Renal cortical epithelial cell (primary cell): ENCODE data around the gene C18orf32. TPM values are rescaled to one million over a fixed set of nuclear protein-coding genes. Genes with fewer than 3 reads are reported as not detected.
A peak's percentile ranks its signal among the peaks of the same experiment; 100 is the strongest.
"Not testable (repeated sequence)": the region's sequence is repeated elsewhere in the genome, so short reads cannot be mapped to it uniquely, and the experiment has no call there.

ENCODE experiments used
- DNase-seq: peaks from one replicate; pipeline ENCODE4 v3.0.0-alpha.2; 2011; ENCODE audit warnings: low read depth
- total RNA-seq: library from RNA; depleted of rRNA; stranded (reverse); fragments of >200 nt; gene quantifications from 2 replicates; pipeline ENCODE4 v1.2.3, GENCODE V29; 2014

C18orf32 gene
- total RNA-seq, 1 donor from 2014 or later: 42.2 TPM

DNA sequence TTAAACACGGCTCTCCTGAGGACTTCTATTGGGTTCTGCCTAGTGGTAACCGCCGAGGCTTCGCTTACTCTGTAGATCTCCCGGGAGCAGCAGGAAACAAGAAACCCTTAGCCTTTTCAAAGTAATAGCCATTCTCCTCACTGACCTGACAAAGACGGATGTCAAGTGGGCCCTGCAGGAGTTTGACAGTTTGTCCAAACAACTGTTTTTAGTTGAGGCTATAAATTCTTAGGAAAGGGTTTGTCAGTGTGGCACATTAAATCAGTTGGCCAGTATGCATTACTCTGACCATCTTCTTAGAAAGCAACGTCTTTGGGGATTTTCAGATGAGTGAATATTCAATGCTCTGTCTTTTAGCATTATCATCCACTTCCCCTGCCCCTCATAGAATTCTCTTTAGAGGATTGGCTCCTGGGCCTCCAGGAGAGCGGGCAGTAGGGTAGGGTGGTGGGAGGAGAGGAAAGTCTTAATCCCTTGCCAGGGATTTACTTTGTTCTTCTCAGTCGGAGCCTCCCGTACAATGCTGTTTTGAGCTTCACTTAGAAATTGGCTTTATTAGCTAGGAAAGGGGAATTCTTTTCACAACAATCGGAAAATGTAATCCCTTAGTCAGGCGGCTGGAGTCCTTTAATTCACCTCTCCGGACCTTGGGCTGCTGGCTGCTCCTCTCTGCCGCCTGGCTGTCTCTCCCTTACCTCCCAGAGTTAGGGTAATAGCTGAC lies 13.3 kb upstream of the C18orf32 start:
- DNase-seq: no peak

DNA sequence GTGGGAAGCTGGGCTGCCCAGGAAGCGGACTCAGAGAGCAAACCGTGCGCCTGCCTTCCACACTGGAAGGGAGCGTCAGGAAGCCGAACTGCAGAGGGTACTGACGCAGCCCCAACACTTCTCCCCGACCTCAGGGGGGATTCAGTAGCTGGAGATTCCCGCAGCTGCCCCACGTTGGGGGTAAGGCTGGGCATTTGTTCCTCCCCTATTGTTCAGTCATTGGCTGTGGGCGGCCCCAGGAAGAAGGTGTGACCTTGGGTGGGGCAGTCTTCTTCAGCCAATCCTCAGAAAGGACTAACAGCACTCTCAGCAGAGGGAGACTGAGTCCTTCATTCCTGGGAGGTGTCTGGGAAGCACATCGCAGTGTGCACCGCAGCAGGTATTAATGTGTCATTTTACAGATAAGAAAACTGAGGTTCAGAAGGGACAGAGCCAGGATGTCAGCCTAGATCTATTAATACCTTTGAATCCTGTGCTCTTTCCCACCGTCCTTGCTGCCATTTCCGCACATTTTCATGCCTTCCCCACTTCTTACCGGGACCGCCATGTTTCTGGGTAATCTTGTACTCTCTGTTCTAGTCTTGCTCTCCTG lies 12.1 kb upstream of the C18orf32 start:
- DNase-seq: no peak

DNA sequence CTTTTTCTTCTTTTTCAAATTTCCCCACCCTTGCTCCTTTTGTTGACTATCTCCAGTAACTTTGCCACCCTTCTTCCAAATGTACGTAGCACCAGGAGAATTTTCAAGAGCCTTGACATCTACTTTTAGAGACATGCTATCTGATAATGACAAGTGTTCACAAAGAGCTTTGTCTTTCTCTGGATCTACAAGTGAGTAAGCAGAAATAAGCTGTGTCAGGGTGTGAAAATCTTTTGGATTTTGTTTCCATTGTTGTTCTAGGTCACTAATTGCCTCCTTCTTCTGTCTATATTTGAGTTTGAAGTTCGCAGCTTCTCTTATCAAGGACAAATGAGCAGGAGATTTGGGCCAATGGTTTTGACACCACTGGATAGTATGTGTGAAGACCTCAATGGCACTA lies 8.4 kb upstream of the C18orf32 start:
- no peak for DNase-seq

DNA sequence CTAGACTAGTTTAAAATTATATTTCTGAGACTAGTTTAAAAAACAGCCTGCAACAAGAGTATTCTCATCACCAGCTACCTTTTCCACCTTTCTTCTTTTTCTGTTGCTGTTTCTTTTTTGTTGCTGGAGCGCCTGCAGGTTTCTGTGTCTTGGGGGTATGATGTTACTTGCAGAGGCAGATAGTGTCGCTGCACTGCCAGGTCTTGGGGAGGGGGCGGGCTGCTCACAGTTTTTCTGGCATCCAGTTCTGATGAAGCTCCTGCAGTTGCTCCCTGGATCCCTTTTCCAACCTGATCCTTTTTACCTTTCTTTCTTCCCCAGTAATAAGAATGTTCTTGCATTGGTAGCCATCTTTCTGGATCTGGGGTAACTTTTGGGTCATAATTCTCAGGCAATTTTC lies 8.0 kb upstream of the C18orf32 start:
- DNase-seq: no peak

DNA sequence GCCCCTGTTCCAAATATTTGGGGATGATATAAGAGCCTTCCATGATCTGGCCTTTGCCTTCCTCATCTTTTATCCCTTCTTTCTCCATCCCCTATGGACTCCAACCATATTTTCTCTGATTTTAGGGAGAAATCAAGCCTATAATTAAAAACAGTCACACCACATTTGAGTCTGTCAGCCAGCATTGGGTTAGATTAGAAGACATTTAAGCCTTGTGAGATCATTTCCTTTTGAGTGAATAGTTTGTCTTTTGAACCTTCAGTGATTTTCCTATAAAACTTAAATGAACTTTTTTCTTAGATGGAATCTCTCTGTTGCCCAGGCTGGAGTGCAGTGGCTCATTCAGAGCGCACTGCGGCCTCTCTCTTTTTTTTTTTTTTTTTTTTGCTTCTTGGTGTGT lies 7.6 kb upstream of the C18orf32 start:
- DNase-seq: no peak

DNA sequence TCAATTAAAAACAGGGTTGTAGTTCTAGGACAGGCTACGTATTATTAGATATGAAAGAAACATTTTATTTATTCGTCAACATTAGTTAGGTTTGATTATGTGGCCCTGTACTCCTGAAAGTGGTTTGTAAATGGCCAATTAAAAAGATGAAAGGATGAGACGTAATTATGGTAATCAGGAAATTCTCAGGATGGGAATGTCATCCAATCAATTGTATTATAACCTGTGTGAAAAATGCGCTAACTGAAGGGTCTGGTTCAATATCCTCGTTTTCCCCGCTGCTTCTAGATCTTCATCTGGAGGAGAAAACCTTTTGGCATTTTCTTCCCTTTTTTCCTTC lies 5.6 kb upstream of the C18orf32 start:
- no peak for DNase-seq

DNA sequence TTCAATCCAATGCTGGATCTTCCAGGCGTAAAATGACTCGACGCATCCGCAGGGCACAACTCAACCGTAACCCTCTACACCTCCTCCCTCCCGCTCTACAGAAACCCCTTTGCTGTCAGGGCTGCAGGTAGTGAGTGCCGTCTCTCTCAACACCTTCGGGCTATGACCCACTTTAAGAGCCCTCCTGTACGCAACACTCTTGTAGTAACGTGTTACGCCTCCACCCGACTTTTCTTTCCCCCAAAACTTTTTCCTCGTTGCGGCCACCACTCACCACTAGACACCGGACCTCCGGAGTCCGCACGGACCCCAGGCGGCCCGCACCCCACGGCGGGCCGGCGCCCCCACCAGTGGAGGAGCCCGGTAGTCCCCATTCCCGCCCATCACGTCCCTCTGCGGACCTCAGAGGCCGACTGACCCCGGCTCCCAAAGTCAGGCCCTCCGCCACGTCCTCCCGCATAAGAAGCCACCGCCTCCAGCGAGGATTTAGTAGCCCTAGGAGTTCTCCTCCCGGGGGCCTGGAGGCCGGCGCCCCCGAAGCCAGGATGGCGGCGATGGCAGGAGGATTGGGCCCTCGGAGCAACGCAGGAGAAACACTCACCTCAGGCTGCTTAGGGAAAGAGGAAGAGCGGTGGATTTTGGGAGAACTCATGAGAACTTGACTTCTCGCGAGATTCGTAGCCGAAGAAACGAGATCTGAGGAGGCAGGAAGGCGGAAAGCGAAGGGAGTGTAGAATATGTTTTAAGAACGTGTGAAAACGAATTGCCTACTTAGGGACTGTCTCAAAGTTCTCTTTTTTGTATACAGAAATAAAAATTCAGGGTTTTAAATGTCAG lies 5.0 kb upstream of the C18orf32 start, which contains the start of gene RPL17:
RPL17 (minus strand) TSS at position 609 of the 837 bp plus-strand sequence.
- peak; percentile 99 for DNase-seq

DNA sequence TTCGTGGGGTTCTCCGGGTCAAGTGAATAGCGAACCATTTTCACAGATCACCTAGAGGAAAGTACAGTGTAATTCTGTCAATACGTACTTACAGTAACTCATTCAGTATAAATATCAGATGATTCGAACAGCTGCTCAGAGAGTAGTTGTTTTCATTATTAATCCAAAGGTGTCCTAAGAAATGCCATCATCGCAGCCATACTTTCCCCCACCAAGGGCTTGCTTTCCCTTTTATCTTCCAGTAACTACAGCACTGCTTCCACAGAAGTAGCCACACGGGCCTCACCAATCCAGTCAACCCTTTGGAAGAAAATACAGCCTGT lies 4.5 kb upstream of the C18orf32 start:
- no peak for DNase-seq

DNA sequence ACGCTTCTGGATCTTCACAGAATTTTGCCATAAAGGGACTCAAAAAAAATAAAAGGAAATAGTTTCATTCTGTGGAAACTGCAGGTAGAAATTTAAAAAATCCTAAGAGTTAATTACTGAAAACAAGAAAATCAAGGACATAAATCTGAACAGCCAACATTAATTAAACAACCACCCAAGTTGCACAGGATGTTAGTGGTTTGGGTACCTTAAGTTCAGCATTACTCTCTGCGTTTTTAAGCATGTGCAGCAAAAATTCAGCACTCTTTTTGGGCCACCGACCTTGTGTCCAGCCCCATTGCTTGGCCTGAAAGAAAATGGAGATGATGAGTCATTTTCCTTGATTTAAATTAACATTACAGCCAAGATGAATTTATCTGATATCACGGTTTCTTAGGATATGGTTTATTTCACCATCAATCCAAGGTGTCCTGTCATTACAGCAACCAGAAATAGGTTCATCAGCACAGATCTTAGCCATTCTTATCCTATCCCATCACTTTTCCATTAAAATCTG lies 3.3 kb upstream of the C18orf32 start:
- DNase-seq: no peak

DNA sequence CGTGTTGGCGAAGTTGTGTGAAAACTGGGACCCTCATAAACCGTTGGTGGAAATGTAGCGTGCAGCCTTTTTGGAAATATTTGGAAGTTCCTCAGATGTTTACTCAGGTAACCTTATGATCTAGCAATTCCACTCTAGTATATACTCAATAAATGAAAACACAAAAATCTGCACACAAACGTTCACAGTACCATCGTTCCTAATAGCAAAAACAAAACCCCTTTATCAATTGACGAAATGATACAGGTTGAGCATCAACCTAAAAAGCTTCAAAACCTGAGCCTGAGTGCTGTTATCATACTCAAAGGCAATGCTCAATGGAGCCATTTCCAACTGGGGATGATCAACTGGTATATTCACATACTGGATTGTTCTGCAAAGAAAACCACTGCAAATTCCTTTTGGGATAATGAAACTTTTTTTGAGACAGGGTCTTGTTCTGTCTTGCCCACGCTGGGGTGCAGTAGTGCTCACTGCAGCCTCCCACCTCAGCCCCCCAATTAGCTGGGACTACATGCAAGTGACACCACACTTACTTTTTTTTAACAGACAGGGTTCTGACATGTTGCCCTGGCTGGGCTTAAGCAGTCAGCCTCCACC lies 777 bp upstream of the C18orf32 start:
- DNase-seq: no peak

DNA sequence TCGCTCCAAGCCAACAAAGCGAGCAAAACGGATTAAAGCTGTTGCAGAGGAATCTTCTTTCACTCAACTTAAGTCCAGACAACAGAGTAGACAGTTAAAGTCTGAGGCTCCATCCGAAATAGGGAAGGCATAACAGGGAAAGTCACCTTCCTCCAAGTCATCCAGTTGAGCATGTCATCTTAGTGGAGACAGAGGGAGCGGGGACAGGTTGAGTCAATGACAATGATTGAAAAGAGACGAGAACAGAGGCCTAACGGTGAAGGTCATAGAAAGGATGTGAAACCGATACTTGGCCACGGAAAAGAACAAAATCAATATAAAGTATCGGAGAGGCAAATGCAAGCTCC lies 455 bp downstream of the C18orf32 start:
- peak; percentile 22 for DNase-seq

DNA sequence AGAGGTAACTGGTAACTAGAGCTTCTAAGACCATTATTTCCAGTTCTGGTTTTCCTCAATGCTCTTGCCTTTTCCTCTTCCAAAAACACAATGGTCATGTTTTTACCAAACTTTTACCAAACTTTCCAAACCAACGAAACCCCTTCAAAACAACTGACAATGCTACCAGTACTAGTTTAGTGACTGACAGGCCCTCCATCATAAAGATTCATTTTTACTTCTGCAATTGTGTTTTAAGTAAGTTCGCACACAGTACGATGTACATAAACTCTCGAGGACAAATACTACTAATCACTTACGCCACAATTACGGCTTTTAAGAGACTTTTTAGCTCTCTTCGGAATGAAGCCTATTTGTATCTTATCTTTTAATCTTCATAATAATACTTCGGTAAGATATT lies 900 bp downstream of the C18orf32 start:
- no peak for DNase-seq

DNA sequence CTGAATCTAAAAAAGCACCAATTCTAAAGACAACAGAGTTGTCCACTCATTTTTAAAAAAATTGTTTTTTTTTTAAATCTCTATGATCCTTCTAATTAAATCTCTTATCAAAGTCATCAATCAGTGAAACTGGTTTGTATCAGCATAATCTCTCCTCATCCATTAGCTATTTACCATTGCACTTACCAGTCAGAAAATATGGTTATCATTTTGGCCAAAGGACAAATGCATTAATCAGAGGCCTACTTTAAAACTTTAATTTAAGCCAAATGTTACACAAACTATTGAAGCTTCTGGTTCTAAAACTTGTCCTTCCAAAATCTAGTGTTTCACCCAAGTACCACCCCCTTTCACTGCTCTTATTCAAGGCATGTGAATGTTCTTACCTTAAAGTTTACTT lies 3.8 kb downstream of the C18orf32 start:
- no peak for DNase-seq

DNA sequence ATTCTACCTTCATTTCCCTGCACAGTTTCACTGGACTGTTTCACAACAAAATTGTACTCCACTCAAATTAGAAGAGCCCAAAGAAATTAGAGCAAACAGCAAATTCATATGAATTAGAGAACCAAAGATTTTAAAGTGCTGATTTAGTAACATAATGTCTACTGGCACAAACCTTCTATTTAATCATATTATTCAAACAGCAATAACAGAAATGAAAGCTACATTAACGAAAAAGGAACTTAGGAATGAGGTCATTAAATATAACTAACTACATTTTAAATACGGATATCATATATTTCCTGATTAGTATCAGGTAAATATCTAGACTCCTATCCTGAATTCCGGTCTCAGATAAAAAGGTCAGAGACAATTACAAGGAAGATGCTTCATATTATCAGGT lies 5.1 kb downstream of the C18orf32 start:
- no peak for DNase-seq

DNA sequence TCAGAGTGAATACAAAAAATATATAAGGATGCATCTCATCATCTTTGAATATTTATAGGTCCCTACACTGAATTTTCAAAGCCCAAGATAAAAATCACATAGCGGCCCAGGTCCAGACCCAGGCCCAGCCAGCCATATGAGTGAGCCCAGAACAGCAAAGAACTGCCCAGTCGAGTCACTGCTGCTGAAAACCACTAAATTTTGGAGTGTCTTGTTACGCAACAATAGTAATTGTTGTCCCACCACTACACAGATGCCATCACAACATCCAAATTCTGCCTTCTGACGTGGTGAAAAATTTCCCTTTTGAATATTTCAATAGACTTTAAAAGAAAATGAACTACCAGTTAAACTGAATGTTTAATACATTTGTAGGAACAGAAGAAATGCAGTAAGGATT lies 5.7 kb downstream of the C18orf32 start:
- DNase-seq: no peak

DNA sequence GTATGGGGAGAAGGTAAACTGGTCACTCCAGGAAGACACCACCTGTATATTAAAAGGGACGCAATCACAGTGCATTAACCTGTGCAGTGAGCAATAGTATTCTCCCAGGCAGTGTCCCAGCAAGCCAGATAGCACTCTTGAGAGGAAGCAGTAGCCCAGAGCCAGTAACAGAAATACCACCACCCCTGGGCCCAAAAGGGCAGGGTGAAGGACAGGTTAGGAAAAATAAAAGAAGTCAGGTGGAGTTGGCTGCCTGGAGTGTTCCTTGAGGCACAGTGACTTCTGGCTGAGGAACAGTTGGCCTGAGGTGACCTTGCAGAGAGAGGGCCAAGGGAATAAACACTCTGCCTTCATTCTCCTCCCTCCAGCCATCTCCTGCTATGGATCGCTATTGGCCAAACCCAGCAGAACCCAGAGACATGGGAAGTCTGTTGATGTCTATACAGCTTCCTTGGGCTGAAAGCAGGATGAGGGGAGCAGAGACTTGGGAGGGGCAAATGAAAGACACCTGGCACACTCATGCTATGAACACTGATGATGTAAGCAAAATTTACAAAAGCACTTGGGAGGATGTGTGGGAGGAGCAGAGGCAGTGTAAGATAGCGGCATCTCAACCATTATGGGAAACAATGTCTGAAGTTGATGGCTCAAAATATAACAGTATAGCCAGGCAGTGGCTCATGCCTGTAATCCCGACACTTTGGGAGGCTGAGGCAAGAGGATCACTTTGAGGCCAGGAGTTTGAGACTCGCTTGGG lies 7.5 kb downstream of the C18orf32 start:
- DNase-seq: no peak

DNA sequence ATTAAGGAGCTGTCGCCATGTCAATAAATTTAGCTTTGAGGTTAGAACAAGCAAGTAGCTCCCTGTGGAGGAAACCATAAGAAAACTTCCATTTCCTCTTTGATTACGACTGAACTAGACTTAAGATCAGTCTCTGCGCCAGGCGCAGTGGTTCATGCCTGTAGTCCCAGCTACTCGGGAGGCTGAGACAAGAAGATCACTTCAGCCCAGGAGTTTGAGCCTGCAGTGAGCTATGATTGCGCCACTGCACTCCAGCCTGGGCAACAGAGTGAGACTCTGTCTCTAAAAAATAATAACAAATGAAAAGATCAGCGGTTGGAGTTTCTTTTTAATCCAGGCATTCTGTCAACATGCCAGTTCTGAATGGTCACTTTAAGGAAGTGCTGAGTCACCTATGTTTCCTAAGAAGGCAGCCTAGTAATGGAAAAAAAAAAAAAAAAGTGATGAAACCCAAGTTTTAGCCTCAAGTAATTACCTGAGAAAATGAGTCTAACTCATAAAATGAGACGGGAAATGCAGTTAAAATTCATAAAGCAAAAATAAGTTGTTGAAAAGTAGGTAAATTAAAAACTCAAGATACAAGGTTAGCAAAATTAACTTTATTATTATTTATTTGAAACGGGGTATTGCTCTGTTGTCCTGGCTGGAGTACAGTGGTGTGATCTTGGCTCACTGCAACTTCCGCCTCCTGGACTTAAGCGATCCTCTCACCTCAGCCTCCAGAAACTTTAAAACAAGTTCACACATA lies 10.2 kb downstream of the C18orf32 start:
- peak; percentile 96 for DNase-seq

DNA sequence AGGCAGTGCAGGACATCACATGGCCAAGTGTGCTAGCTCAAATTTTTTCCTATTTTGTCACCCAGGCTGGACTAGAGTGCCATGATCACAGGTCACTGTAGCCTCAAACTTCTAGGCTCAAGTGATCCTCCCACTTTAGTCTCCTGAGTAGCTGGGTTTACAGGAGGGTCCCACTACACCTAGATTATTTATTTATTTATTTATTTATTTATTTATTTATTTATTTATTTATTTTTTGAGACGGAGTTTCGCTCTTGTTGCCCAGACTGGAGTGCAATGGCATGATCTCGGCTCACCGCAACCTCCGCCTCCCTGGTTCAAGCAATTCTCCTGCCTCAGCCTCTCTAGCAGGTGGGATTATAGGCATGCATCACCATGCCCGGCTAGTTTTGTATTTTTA lies 12.1 kb downstream of the C18orf32 start:
- not testable (repeated sequence) for DNase-seq

DNA sequence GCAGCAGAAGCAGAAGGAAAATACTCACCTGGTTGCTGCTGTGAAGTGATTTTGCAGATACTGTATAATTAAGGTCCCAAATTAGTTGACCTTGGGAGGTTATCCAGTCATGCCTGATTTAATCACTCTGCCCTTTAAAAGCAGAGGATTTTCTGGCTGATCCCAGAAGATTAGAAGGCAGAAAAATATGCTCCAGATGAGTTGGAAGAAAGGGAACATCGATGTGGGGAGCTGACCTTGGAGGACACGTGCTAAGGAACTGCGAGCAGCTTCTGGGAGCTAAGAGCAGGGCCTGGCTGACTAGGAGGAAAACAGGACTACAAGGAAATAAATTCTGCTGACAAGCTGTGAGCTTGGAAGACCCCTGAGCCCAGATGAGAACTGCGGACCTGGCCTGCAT lies 13.3 kb downstream of the C18orf32 start:
- DNase-seq: no peak

DNA sequence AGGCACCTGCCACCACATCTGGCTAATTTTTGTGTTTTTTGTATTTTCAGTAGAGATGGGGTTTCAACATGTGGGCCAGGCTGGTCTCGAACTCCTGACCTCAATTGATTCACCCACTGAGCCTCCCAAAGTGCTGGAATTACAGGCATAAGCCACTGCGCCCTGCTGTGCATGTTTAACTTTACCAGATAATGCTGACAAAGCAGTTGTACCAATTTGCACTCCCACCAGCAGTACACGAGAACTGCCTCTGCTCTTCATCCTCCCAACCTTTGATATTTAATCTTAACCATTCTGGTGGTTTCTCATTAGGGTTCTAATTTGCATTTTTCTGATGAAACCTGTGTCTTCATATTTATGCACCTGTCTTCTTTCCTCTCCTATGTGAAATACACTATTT lies 14.6 kb downstream of the C18orf32 start:
- DNase-seq: no peak

DNA sequence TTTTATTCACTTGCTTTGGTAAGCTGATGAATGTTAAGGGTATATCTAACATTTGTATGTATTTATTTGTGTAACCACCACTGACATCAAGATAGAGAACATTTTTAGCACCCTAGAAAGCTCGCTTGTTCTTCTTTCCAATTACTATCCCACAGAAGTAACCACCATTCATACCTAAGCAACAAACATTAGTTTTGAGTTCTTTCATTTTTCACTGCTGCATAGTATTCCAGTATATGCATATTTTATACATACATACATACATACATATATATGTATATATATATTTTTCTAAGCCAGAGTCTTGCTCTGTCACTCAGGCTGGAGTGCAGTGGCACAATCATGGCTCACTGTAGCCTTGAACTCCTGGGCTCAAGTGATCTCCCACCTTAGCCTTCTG lies 15.5 kb downstream of the C18orf32 start:
- no peak for DNase-seq
